Neural progenitor cell (in vitro differentiated cells): ENCODE results near the gene OTULIN.

Source experiments
- CTCF ChIP-seq: fragments of 200-600 bp; sonication (generic); IDR thresholded peaks from 2 replicates; pipeline ENCODE4 v1.5.1; 2017; ENCODE audit warnings: antibody characterized with exemption, mild to moderate bottlenecking
- EZH2 ChIP-seq: fragments of 200-600 bp; sonication (generic); IDR thresholded peaks from 2 replicates; pipeline ENCODE4 v1.6.1; 2017; ENCODE audit warnings: antibody characterized with exemption, mild to moderate bottlenecking, moderate library complexity
- EZH2phosphoT487 ChIP-seq: fragments of 200-600 bp; sonication (generic); IDR thresholded peaks from 2 replicates; pipeline ENCODE4 v1.6.1; 2017; ENCODE audit warnings: antibody characterized with exemption

- TF ChIP-seq CTCF (no peak), EZH2 (peak; percentile 49), EZH2phosphoT487 (peak; percentile 35)
Observed at GRCh38 chr5:14665101-14665822, 744 bp downstream of the OTULIN start.
